ENCODE measurements around the gene ACVRL1.

ACVRL1 gene

GRCh38 chr12:51942501-51943000 lies 35.2 kb downstream of the ACVRL1 start:
- no peak for DNase-seq (ENCODE audit: low read depth in 2 of 2)

- DNase-seq (ENCODE audit: low read depth in 2 of 2): no peak
These were observed 36.0 kb downstream of the ACVRL1 start for GRCh38 chr12:51943346-51943745.

DNA sequence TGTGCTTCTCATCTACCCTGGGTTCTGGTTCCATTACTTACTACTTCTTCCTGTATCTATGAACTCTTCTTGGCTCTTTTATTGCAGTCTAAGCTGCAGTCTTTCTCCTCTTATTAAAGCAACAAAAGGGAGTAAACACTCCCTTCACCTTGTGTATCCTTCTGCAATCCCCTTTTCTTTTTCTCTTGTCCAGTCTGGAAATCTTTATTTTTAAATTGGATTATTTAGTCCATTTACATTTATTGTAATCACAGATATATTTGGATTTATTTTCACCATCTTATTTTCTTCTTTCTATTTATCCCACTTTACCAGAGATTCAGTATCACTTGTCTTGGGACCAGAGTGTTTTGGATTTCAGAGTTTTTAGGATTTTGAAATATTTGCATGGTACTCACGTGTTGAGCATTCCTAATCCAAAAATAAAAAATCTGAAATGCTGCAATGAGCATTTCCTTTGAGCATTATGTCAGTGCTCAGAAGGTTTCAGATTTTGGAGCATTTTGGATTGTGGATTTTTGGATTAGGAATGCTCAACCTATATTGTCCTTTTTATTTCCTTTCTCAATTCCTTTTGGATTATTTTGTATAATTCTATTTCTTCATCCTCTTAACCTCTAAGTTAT lies 37.4 kb downstream of the ACVRL1 start:
- DNase-seq (ENCODE audit: low read depth in 2 of 2): no peak

GRCh38 chr12:51947246-51947996 lies 40.1 kb downstream of the ACVRL1 start:
- no peak for DNase-seq (ENCODE audit: low read depth in 2 of 2)

GRCh38 chr12:51948066-51948465 lies 40.8 kb downstream of the ACVRL1 start:
- no peak for DNase-seq (ENCODE audit: low read depth in 2 of 2)

DNA sequence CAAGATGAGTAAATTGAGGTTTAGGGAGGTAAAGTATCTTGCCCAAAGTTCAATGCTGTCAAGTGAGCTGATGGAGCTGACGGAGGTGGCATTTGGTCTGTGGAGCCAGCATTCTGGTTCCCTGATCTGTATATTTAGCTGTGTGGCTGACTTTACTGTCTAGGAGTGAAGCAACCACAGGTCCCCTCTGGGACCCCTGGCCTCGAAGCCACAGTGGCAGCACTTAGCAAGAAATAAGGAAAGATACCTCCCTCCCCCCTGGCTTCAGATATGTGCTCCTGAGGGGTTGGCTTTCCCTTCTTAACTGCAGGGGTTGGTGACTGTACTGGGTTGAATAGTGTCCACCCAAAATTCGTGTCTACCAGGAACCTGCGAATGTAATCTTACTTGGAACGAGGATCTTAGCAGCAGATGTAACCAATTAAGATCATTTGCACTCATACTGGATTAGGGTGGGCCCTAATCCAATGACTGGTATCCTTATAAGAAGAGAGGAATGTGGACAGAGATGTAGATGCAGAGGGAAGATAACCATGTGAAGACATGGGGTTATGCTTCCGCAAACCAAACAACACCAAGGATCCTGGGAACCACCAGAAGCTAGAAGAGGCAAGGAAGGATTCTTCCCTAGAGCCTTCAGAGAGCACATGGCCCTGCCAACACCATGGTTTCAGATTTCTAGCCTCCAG lies 42.2 kb downstream of the ACVRL1 start:
- no peak for DNase-seq (ENCODE audit: low read depth in 2 of 2)

DNA sequence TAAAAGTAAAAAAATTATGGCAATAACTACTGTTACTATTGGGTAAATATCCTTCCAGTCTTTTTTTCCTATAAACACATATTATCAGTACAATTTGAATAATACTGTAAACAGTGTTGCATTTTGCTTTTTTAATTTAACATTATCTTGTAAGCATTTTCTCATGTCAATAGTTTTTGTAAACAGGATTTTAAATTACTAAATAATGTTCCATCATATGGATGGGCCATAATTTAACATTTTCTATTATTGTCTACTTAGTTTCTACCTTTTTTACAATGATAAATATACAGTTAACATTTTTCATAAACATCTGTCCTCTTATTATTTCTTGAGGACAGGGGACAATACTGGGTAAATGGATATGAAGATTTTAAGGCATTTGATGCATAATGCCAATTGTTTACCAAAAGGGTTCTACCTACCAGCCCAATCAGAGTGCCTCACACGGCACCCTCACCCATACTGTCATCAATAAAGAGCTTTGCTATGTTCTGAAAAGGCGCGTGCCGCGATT lies 43.4 kb downstream of the ACVRL1 start:
- DNase-seq (ENCODE audit: low read depth in 2 of 2): no peak

DNA sequence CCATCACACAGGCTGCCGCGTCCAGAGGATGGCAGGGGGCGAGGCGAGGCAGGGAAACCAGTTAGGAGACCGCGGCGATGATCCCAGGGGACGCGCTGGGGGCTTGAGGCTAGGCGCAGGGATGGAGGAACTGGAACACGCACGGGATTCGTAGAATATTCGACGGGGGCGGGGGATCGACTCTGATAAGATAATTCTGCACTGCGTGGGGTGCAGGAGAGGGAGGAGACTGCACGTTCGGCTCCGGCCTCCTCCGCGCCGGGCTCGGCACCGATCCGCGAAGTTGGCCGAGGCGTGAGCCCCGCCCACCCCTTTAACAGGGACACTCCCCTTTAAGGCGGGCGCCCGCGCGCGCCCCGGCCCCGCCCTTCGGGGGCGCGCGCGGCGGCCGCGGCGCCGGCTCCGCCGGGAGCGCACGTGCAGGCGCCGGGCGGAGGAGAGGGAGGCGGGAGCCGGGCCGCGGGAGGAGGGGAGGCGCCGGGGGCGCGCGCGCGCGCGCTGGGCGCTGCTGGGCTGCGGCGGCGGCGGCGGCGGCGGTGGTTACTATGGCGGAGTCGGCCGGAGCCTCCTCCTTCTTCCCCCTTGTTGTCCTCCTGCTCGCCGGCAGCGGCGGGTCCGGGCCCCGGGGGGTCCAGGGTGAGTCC lies 44.0 kb downstream of the ACVRL1 start, which contains the start of gene ACVR1B:
ACVR1B (plus strand) TSS at position 501 of the 644 bp plus-strand sequence; CDS start at position 546, 45 bp downstream.
- DNase-seq (ENCODE audit: low read depth in 2 of 2): peak; percentile 73 to 74

- no peak for DNase-seq (ENCODE audit: low read depth in 2 of 2)
These were observed 44.8 kb downstream of the ACVRL1 start for GRCh38 chr12:51951843-51952722.

DNA sequence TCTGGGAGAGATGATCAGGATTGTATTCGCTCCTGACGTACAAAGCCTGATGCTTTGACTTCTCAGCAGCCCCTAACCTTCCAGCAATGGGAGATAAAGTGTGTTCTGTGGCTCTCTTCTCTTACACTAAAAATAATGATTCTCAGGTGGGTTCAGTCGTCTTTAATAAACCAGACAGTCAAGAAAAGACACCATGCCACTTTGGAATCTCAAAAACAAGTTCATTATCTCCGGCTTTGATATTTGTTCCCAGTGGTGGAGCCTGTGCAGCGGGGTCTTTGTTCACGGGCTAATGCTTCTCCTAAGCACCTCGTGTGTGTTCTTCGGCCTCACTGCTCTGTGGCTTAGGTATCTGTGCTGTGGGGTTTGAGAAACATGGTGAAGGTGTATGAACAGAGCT lies 45.8 kb downstream of the ACVRL1 start:
- DNase-seq (ENCODE audit: low read depth in 2 of 2): no peak

- no peak for DNase-seq (ENCODE audit: low read depth in 2 of 2)
These were observed 46.6 kb downstream of the ACVRL1 start for GRCh38 chr12:51953864-51954263.

DNA sequence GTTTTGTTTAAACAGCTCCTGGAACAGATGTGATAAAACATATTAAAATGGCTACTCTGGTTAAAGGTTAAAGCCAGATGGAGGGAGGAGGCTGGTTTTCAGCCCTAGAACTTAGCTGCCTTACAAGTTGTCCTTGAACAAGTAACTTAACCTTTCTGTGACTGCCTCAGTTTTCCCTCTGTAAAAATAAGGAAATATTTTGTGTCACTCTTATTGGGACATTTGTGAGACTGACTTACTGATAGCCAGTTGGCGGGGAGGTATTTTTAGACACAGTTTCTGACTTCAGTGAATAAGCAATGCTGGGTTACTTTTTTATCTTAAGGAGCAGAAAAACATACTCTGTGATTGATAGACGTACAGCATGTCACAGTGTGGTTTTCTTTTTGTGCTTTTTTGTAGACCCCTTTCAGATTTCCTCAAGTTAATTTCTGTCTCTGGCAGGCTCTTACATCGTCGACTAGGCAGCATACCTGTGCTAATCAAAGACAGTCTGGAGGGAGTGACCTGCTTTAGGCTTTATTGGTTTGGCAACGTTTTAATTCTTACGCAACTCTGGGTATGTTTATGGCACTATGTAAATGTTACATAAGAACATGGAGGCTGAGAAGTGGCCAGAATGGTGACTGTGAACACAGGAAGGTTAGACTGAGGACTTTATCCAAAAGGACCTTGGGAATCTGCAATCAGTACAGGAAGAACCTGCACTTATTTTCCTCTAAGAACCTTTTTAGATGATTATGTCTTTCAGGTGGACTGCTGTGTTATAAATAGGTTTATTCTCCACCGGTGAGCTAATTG lies 47.5 kb downstream of the ACVRL1 start:
- DNase-seq (ENCODE audit: low read depth in 2 of 2): no peak

DNA sequence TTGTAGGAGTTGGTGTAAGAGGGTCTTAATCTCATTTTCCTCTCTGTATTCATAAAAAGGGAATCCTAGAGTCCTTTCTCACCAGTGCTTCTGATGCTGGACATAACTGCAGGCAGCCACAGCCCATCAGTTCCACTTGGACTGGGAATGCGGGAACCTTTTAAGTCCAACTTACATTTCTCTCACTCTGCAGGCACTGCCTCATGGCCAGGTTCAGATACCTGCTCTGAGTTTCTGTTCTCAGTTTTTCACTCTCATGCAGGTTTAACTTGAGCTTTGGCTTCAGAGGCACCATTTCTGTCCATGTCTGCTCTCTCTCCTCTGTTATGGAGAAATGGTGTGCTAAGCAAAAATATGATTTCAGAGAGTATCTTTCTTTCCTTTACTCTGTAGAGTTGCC lies 48.4 kb downstream of the ACVRL1 start:
- no peak for DNase-seq (ENCODE audit: low read depth in 2 of 2)

GRCh38 chr12:51958542-51958941 lies 51.2 kb downstream of the ACVRL1 start:
- no peak for DNase-seq (ENCODE audit: low read depth in 2 of 2)

- DNase-seq (ENCODE audit: low read depth in 2 of 2): no peak
These were observed 51.9 kb downstream of the ACVRL1 start for GRCh38 chr12:51959211-51959610.

DNA sequence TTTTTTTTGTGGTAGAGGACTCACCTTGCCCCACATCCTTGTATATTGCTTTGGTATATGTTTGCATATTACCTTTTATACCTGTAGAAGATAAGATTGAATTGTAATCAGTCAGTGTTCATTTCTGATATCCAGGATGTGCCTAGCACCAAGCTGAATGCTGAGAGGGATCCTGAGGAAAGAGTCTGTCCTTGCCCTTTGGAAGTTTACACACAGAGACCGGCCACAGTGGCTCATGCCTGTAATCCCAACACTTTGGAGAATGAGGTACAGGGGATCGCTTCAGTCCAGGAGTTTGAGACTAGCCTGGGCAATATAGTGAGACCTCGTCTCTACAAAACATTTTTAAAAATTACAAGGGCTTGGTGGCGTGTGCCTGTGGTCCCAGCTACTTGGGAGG lies 52.6 kb downstream of the ACVRL1 start:
- no peak for DNase-seq (ENCODE audit: low read depth in 2 of 2)

GRCh38 chr12:51960488-51960887 lies 53.2 kb downstream of the ACVRL1 start:
- no peak for DNase-seq (ENCODE audit: low read depth in 2 of 2)

- no peak for DNase-seq (ENCODE audit: low read depth in 2 of 2)
These were observed 53.6 kb downstream of the ACVRL1 start for GRCh38 chr12:51960890-51961289.

- DNase-seq (ENCODE audit: low read depth in 2 of 2): no peak
These were observed 54.5 kb downstream of the ACVRL1 start for GRCh38 chr12:51961834-51962233.

DNA sequence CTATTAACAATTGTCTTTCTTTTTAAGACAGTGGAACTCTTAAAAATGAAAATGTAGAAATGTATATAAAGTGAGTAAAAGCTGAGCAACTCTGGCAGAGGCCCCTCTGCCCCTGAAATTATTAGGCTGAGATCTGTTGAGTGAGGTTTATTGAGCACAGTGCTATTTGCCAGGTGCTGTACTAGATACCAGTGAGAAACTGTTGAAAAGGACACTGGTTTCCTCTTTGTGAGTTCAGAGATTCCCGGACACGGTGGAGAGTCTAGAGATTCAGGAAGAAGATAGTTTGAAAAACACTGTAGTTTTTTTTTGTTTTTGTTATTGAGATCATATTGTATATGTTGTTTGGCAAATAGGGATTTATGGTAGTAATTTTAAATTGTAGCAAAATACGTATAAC lies 55.4 kb downstream of the ACVRL1 start:
- DNase-seq (ENCODE audit: low read depth in 2 of 2): no peak
